ENCODE results near the gene CDC37L1.

- TF ChIP-seq, protein P1, sequence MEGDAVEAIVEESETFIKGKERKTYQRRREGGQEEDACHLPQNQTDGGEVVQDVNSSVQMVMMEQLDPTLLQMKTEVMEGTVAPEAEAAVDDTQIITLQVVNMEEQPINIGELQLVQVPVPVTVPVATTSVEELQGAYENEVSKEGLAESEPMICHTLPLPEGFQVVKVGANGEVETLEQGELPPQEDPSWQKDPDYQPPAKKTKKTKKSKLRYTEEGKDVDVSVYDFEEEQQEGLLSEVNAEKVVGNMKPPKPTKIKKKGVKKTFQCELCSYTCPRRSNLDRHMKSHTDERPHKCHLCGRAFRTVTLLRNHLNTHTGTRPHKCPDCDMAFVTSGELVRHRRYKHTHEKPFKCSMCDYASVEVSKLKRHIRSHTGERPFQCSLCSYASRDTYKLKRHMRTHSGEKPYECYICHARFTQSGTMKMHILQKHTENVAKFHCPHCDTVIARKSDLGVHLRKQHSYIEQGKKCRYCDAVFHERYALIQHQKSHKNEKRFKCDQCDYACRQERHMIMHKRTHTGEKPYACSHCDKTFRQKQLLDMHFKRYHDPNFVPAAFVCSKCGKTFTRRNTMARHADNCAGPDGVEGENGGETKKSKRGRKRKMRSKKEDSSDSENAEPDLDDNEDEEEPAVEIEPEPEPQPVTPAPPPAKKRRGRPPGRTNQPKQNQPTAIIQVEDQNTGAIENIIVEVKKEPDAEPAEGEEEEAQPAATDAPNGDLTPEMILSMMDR (IDR thresholded peaks at IDR 0.05; ENCODE audit: insufficient read depth, low read length, poor library complexity, severe bottlenecking): no peak
- no peak for TF ChIP-seq EZH2phosphoT487 (conservative IDR thresholded peaks at IDR 0.05; ENCODE audit: low read length)
Measured at GRCh38 chr9:4668604-4669003, 10.8 kb upstream of the CDC37L1 start.
